SK-N-SH (cell line): Measurements from ENCODE around the gene RFXANK.

Source experiments
- EP300 ChIP-seq, 2 experiments: IDR thresholded peaks; 2 replicates each; pipeline versions ENCODE4 v1.4.0 to v1.6.1; 2012; ENCODE audit warnings: borderline replicate concordance in 1 of 2, low read depth in 1 of 2, low read length in 1 of 2
- TF ChIP-seq, protein P1 (sequence below): fragments of 200-600 bp; sonication (generic); IDR thresholded peaks from 2 replicates; pipeline ENCODE4 v1.6.1; 2017; ENCODE audit warnings: antibody characterized with exemption, mild to moderate bottlenecking, moderate library complexity

DNA sequence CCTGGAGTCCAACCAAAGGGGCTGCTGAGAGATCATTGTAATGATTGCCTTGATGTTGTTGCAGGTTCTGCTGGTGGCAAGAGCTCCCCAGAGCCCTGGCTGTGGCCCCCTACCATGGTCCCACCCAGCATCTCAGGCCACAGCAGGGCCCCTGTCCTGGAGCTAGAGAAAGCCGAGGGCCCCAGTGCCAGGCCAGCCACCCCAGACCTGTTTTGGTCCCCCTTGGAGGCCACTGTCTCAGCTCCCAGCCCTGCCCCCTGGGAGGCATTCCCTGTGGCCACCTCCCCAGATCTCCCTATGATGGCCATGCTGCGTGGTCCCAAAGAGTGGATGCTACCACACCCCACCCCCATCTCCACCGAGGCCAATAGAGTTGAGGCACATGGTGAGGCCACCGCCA is 35.2 kb downstream of the RFXANK start:
- no peak for TF ChIP-seq EP300 (IDR thresholded peaks at IDR 0.05; ENCODE audit: borderline replicate concordance in 1 of 2, low read depth in 1 of 2, low read length in 1 of 2)
- TF ChIP-seq, protein P1, sequence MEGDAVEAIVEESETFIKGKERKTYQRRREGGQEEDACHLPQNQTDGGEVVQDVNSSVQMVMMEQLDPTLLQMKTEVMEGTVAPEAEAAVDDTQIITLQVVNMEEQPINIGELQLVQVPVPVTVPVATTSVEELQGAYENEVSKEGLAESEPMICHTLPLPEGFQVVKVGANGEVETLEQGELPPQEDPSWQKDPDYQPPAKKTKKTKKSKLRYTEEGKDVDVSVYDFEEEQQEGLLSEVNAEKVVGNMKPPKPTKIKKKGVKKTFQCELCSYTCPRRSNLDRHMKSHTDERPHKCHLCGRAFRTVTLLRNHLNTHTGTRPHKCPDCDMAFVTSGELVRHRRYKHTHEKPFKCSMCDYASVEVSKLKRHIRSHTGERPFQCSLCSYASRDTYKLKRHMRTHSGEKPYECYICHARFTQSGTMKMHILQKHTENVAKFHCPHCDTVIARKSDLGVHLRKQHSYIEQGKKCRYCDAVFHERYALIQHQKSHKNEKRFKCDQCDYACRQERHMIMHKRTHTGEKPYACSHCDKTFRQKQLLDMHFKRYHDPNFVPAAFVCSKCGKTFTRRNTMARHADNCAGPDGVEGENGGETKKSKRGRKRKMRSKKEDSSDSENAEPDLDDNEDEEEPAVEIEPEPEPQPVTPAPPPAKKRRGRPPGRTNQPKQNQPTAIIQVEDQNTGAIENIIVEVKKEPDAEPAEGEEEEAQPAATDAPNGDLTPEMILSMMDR = no peak
